ENCODE data around the gene IFNA5.

IFNA5 gene

GRCh38 chr9:21305213-21305612, at the start of gene IFNA5:
TSS of gene IFNA5 (minus strand) at chr9:21305313. CDS start at chr9:21305256, 57 bp downstream.
- DNase-seq (ENCODE audit: low read depth in 2 of 3, low spot score in 2 of 3), result no peak

GRCh38 chr9:21350787-21351186, 45.7 kb upstream of the IFNA5 start, which contains the start of gene IFNA6:
TSS of gene IFNA6 (minus strand) at chr9:21350887. CDS start at chr9:21350887, 0 bp downstream.
- DNase-seq (ENCODE audit: low read depth in 2 of 3, low spot score in 2 of 3), result no peak

DNA sequence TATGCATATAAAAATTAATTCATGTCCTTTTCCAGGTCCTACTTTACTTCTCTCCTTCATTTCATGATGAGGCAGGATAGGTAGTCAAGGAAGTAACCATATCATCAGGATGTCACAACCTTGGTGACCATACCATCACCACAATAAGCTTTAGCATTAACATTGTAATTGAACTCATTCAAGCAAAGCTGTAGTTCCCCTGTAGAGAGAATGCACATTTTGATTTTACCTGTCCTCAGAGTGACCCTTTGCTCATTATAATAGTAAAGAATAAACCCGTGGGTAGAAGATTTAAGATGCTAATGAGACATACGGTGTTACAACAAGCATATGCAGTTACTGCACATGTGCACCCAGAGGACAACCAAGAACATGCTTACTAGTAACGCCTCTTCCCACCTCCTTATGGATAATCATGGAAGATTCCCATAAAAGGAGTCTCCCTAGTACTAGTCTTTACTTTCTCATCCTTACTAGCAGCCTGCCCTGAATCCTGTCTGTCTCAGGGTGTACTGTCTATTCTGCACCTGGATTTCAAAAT, 43.4 kb upstream of the IFNA5 start:
- no peak for DNase-seq (ENCODE audit: low read depth in 2 of 3, low spot score in 2 of 3)

- no peak for DNase-seq (ENCODE audit: low read depth in 2 of 3, low spot score in 2 of 3)
Observed at GRCh38 chr9:21340735-21341134, 35.6 kb upstream of the IFNA5 start.

GRCh38 chr9:21336457-21336856, 31.3 kb upstream of the IFNA5 start:
- no peak for DNase-seq (ENCODE audit: low read depth in 2 of 3, low spot score in 2 of 3)

GRCh38 chr9:21334701-21335632, 29.9 kb upstream of the IFNA5 start, which contains the start of gene KLHL9:
TSS of gene KLHL9 (minus strand) at chr9:21335404. CDS start at chr9:21334859, 545 bp downstream.
- DNase-seq (ENCODE audit: low read depth in 2 of 3, low spot score in 2 of 3), result peak; percentile 59 to 68 (median 65)

- DNase-seq (ENCODE audit: low read depth in 2 of 3, low spot score in 2 of 3), result no peak
Observed at GRCh38 chr9:21333226-21333625, 28.1 kb upstream of the IFNA5 start.

- no peak for DNase-seq (ENCODE audit: low read depth in 2 of 3, low spot score in 2 of 3)
Observed at GRCh38 chr9:21331676-21332402, 26.7 kb upstream of the IFNA5 start.

DNA sequence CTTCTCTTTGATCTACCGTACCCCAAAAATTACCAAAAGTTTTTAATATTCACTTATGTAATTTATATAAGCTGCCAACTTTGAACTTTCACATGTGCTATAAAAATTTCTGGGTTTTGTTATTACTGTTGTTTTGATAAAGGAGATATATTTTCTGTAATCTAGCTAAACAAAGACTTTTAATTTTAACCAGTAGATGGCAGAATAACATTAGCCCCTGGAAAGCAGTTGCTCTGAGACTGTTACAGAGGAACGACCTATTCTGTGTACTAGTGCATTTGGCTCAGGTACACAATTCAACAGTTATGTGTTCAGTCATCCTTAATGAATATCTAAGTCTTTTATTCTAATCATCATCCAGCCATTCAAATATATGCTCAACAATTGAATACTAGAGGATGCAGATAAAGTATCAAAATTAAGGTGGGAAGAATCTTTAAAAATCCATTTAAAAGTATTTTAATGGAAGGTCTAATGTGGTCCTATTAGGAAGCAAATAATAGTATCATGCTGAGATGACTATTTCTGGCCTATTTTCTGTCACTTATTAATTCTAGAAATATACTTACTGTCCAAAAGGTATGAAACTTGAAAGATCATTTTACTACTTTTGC, 21.5 kb upstream of the IFNA5 start:
- DNase-seq (ENCODE audit: low read depth in 2 of 3, low spot score in 2 of 3), result no peak

- DNase-seq (ENCODE audit: low read depth in 2 of 3, low spot score in 2 of 3), result no peak
Observed at GRCh38 chr9:21324047-21324446, 18.9 kb upstream of the IFNA5 start.

- no peak for DNase-seq (ENCODE audit: low read depth in 2 of 3, low spot score in 2 of 3)
Observed at GRCh38 chr9:21322911-21323461, 17.9 kb upstream of the IFNA5 start.

DNA sequence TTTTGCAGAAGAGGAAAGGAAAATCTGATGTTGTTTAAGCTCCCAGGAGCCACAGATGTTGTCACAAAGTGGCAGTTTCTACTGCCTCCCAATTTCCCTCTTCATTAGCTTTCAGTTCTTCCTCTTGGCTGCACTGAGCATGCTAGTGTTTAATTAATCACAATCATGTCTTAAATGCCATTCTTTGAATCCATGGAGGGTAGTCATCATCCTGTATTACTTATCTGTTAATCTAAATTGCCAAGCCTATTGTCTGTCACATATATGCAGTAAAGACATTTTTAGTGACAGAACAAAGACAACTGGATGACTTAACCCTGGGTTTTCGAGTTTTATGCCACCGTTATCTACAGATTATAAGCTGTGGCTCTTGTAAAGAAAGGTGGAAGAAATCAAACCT, 15.4 kb upstream of the IFNA5 start:
- no peak for DNase-seq (ENCODE audit: low read depth in 2 of 3, low spot score in 2 of 3)

GRCh38 chr9:21317956-21318923, 13.1 kb upstream of the IFNA5 start:
- no peak for DNase-seq (ENCODE audit: low read depth in 2 of 3, low spot score in 2 of 3)

DNA sequence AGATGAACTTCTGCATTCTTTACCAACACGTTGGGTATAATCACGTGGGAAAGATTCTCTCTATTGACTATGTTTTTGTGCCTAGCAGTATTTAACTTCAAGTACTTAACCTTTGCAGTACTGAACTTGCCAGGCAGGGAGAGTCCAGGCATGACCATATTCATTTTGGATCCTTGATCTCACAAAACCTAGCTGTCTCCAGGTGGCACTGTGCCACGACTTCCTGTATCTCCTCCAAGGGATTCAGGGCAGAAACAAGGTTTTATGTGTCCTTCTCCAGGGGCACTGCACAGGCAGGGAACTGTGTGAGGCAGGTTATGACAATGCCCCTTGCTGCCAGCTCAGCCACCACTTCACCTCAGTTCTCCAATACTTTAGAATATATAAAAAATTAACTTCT, 11.7 kb upstream of the IFNA5 start:
- no peak for DNase-seq (ENCODE audit: low read depth in 2 of 3, low spot score in 2 of 3)

GRCh38 chr9:21316032-21316842, 11.1 kb upstream of the IFNA5 start:
- no peak for DNase-seq (ENCODE audit: low read depth in 2 of 3, low spot score in 2 of 3)

DNA sequence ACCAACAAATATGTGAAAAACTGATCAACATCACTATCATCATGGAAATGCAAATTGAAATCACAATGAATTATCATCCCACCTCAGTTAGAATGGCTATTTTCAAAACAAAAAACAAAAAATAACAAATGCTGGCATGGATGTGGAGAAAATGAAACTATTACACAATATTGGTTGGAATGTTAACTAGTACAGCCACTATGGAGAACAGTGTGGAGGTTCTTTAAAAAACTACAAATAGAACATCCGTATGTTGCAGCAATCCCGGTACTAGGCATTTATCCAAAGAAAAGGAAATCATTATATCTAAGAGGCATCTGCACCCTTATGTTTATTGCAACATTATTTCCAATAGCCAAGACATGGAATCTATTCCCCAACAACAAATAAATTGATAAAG, 9.0 kb upstream of the IFNA5 start:
- DNase-seq (ENCODE audit: low read depth in 2 of 3, low spot score in 2 of 3), result no peak

- DNase-seq (ENCODE audit: low read depth in 2 of 3, low spot score in 2 of 3), result no peak
Observed at GRCh38 chr9:21311889-21312288, 6.8 kb upstream of the IFNA5 start.

DNA sequence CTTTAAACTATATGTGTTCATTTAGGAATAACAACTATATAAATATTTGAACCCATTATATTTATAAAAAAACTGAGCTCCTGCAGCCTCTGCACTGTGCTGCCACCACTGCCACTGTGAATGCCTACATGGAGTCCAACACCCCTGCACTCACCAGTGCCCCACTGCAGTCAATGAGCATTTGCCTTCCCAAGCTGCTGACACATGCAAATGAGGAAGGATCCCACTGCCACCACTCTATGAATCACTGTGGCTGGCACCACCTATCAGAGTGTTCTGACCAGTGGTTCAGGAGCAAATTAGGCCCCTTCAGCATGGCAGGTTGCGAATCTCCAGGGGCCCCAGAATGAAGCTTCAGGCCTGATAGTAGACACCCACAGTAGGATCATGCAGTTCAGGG, 9.1 kb downstream of the IFNA5 start:
- no peak for DNase-seq (ENCODE audit: low read depth in 2 of 3, low spot score in 2 of 3)

Measured in activated CD8-positive, alpha-beta memory T cell treated with anti-CD3 and anti-CD28 coated beads for 48 hours (primary cell).